ENCODE data around the gene AP3B1.

AP3B1 gene

GRCh38 chr5:78221964-78222451 is 72.5 kb downstream of the AP3B1 start:
- H3K9me3 Mint-ChIP-seq = peaks cover 25% of the 10 kb centered on the region
- no peak overlapping the region for H3K4me3 Mint-ChIP-seq
- TF ChIP-seq CTCF (IDR thresholded peaks at IDR 0.05) = no peak
- no peak for DNase-seq
- H3K27me3 Mint-ChIP-seq (ENCODE audit: low read depth, poor library complexity) = peaks cover 3% of the 10 kb centered on the region
- no peak overlapping the region for H3K27ac Mint-ChIP-seq
- H3K4me1 Mint-ChIP-seq = no peaks in the 10 kb centered on the region
- H3K36me3 Mint-ChIP-seq (ENCODE audit: low read depth) = peaks cover 49% of the 10 kb centered on the region

- no peak for TF ChIP-seq CTCF (IDR thresholded peaks at IDR 0.05)
- peaks cover 25% of the 10 kb centered on the region for H3K9me3 Mint-ChIP-seq
- H3K4me3 Mint-ChIP-seq = no peak overlapping the region
- H3K36me3 Mint-ChIP-seq (ENCODE audit: low read depth) = peaks cover 49% of the 10 kb centered on the region
- H3K4me1 Mint-ChIP-seq = no peaks in the 10 kb centered on the region
- H3K27me3 Mint-ChIP-seq (ENCODE audit: low read depth, poor library complexity) = peaks cover 3% of the 10 kb centered on the region
- no peak for DNase-seq
- H3K27ac Mint-ChIP-seq = no peak overlapping the region
Observed at GRCh38 chr5:78221467-78221866, 73.0 kb downstream of the AP3B1 start.

- H3K4me3 Mint-ChIP-seq = no peak overlapping the region
- no peaks in the 10 kb centered on the region for H3K4me1 Mint-ChIP-seq
- H3K27me3 Mint-ChIP-seq (ENCODE audit: low read depth, poor library complexity) = no peaks in the 10 kb centered on the region
- no peak for TF ChIP-seq CTCF (IDR thresholded peaks at IDR 0.05)
- peaks cover 31% of the 10 kb centered on the region for H3K36me3 Mint-ChIP-seq (ENCODE audit: low read depth)
- peaks cover 9% of the 10 kb centered on the region for H3K9me3 Mint-ChIP-seq
- H3K27ac Mint-ChIP-seq = peak overlapping the region; percentile 29
- no peak for DNase-seq
Observed at GRCh38 chr5:78215972-78216371, 78.5 kb downstream of the AP3B1 start.

- Mint-ChIP-seq H3K27me3 (ENCODE audit: low read depth, poor library complexity) (no peaks in the 10 kb centered on the region), H3K4me1 (no peaks in the 10 kb centered on the region), H3K9me3 (peaks cover 5% of the 10 kb centered on the region), H3K4me3 (no peak overlapping the region), H3K36me3 (ENCODE audit: low read depth) (peaks cover 27% of the 10 kb centered on the region), H3K27ac (peak overlapping the region; percentile 29)
- TF ChIP-seq CTCF (IDR thresholded peaks at IDR 0.05) = no peak
- DNase-seq = no peak
Observed at GRCh38 chr5:78215565-78215964, 78.9 kb downstream of the AP3B1 start.

- Mint-ChIP-seq H3K4me3 (no peak overlapping the region), H3K9me3 (no peaks in the 10 kb centered on the region), H3K27ac (no peak overlapping the region), H3K27me3 (ENCODE audit: low read depth, poor library complexity) (no peaks in the 10 kb centered on the region), H3K36me3 (ENCODE audit: low read depth) (peaks cover 29% of the 10 kb centered on the region), H3K4me1 (no peaks in the 10 kb centered on the region)
- TF ChIP-seq CTCF (IDR thresholded peaks at IDR 0.05) = no peak
- DNase-seq = no peak
Observed at GRCh38 chr5:78213799-78214198, 80.7 kb downstream of the AP3B1 start.

- H3K9me3 Mint-ChIP-seq = no peaks in the 10 kb centered on the region
- H3K36me3 Mint-ChIP-seq (ENCODE audit: low read depth) = peaks cover 49% of the 10 kb centered on the region
Observed at GRCh38 chr5:78211052-78211451, 83.4 kb downstream of the AP3B1 start.

More at GRCh38 chr5:78211052-78211451, 83.4 kb downstream of the AP3B1 start:
- DNase-seq = no peak
- TF ChIP-seq CTCF (IDR thresholded peaks at IDR 0.05) = no peak
- H3K4me3 Mint-ChIP-seq = no peak overlapping the region
- no peak overlapping the region for H3K27ac Mint-ChIP-seq
- no peaks in the 10 kb centered on the region for H3K4me1 Mint-ChIP-seq
- H3K27me3 Mint-ChIP-seq (ENCODE audit: low read depth, poor library complexity) = no peaks in the 10 kb centered on the region
